HG03103 (cell line): Measurements from ENCODE around the gene IL24.

Experiments used
- ATAC-seq: cut with Tn5 transposase; IDR thresholded peaks from one replicate; pipeline ENCODE4 v1.9.1; 2021; ENCODE audit warnings: low read depth; ENCODE audit not compliant: unreplicated experiment

Gene IL24

GRCh38 chr1:206947255-206947654 is 50.0 kb downstream of the IL24 start:
- ATAC-seq = no peak

DNA sequence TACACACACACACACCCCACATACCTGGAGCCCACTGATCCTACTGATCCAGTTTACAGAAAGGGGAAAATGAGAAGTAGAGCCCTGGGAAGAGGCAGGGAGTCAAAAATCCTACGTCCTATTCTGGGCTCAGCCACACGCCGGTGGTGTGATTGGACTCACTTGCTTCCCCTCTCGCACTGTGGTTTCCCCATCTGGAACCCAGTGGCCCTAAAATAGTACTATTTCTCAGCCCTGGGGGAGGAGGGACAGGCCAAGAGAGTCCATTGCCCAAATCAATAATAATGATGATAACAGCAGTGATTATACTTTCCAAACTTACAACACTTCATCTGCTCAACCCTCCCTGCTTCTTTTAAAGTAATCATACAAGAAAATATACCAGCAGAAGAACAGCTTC is 52.0 kb downstream of the IL24 start:
- ATAC-seq = no peak

- ATAC-seq = no peak
Measured at GRCh38 chr1:206949641-206950040, 52.4 kb downstream of the IL24 start.

DNA sequence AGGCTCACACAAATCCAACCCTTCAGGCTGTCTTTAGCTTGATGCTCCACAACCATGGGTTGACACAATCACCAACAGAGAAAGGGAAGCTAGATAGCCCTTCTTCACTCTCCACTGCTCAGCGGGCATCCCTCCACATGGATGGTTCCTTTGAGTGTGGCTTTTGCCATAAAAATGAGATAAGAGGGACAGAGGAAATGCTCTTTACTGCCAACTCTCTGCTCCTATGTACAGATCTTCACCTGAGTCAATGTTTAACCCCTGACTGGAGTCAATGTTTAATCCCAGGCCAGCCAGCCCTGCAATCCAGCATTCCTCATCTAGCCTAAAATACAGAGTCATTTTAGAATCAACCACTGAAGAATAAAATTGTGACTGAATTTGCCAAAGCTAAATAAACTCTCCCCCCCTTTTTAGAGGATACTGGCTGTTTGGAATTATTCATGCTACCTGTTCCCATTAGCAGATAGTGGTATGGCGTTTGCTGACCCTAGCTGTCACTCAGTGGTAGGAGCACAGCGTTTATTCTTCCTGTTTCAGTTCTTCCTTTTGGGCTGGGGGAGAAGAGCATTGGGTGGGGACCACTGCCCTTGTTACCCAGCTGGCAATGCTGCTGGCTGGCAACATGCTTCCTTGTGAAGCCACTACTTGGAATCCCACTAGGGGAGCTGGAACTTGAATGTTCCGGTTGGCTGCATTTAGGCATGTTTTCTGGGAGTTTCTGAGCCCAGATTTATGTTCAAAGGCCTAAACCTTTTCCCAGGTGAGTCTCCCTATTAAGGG is 54.3 kb downstream of the IL24 start:
- no peak for ATAC-seq

DNA sequence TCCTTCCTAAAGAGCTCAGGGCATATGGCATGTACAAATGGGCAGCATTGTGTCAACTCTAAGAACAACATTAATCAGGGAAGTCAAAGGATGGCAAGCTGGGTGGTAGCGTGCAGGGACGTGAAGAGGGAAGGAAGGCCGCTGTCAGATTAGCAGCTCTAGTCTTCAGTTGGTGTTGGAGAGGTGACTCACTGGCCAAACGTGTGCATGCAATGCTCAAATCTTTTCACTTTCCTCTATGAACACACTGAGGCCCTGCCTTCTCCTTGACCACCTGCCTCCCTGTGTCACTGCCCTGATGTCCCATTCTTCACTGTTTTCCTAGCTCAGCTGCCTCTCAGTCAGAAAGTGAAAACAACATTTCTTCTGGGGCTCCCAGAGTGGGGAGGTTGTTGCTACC is 54.9 kb downstream of the IL24 start:
- no peak for ATAC-seq

GRCh38 chr1:206953126-206953525 is 55.9 kb downstream of the IL24 start:
- no peak for ATAC-seq

DNA sequence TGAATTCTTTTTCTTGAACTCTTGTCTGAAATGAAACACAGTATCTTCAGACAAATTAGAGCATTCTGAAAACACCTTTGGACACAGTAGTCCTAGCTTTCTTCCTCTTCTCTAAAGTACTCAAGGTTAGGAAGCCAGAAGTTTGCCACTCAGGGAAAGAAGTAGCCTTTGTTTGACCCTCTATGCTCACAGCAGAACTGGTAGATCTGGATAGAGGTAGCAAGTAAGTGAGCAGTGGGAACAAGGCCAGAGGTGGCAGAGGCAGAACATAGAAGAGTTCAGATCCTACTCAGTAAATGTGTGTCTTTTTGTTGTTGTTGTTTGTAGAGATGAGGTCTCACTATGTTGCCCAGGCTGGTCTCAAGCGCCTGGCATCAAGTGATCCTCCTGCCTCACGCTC is 56.4 kb downstream of the IL24 start:
- no peak for ATAC-seq
